ENCODE data around the gene WRAP73. TPM values are rescaled to one million over a fixed set of nuclear protein-coding genes. Genes with fewer than 3 reads are reported as not detected.

Gene WRAP73
- total RNA-seq, 6 experiments from 2014 or later: 5.6 to 9.1 (median 7.1) TPM

DNA sequence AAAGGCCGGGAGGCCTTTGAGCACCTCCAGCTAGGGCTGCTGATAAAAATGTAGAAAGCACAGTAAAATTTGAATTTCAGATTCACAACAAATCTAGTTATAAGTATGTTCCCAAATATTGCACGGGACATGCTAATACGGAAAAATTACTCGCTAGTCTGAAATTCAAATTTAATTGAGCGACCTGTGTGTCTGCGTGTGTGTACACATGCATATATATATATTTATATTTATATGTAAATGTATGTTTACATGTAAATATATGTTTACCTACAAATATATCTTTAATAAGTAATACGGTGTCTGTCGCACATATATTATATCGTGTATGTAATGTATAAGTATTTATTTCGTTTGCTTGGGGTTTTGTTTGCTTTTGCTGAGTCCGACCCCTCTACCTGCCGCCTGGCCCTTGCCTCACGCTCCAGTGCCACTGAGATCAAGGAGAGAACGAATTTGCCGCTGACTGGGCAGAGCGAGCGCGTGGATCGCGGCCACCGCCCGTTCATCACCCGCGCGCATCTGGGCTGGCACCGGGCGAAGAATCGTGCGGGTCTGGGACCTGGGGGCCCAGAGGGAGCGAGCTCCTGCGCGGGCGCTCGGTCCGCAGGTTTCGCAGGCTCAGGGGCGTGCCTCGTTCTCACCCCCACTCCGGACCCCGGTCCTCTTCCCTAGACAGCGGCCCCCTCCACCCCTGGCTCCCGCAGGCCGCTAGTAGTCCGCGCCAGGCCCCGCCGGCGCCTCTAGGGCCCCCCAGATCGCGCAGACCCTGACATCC, 534 bp upstream of the WRAP73 start:
- Histone ChIP-seq H3K4me1 (peaks cover 0 to 26% (median 0%) of the 10 kb centered on the region in 4 donors), H3K27me3 (peaks cover 10 to 33% of the 10 kb centered on the region in 2 donors), H3K4me3 (peak overlapping the region in 2 of 3 donors; percentile 82 to 90), H3K9me3 (no peaks in the 10 kb centered on the region), H3K36me3 (peaks cover 0 to 13% (median 0%) of the 10 kb centered on the region in 4 donors), H3K27ac (no peak overlapping the region)
- no peak for ATAC-seq
- intact Hi-C loops (cut with DNase I): no loop called here
- TF ChIP-seq, protein P1, sequence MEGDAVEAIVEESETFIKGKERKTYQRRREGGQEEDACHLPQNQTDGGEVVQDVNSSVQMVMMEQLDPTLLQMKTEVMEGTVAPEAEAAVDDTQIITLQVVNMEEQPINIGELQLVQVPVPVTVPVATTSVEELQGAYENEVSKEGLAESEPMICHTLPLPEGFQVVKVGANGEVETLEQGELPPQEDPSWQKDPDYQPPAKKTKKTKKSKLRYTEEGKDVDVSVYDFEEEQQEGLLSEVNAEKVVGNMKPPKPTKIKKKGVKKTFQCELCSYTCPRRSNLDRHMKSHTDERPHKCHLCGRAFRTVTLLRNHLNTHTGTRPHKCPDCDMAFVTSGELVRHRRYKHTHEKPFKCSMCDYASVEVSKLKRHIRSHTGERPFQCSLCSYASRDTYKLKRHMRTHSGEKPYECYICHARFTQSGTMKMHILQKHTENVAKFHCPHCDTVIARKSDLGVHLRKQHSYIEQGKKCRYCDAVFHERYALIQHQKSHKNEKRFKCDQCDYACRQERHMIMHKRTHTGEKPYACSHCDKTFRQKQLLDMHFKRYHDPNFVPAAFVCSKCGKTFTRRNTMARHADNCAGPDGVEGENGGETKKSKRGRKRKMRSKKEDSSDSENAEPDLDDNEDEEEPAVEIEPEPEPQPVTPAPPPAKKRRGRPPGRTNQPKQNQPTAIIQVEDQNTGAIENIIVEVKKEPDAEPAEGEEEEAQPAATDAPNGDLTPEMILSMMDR (IDR thresholded peaks at IDR 0.05): no peak
- no peak for TF ChIP-seq POLR2A (IDR thresholded peaks at IDR 0.05)
- DNase-seq: peak in 2 of 3 donors; percentile 46 to 47
- 10% methylated on average over 37 of the region's 50 CpGs for WGBS (ENCODE audit: insufficient coverage, low coverage, low lambda C conversion rate, missing lambda C conversion rate)

- intact Hi-C loops (cut with DNase I): no loop called here
- Histone ChIP-seq H3K27ac (no peak overlapping the region), H3K4me1 (peaks cover 0 to 15% (median 0%) of the 10 kb centered on the region in 4 donors), H3K4me3 (no peak overlapping the region), H3K36me3 (peaks cover 0 to 13% (median 0%) of the 10 kb centered on the region in 4 donors), H3K9me3 (no peaks in the 10 kb centered on the region), H3K27me3 (peaks cover 10 to 13% of the 10 kb centered on the region in 2 donors)
- DNase-seq (peak in 2 of 3 donors; percentile 21 to 32), ATAC-seq (no peak)
- WGBS (ENCODE audit: insufficient coverage, low coverage, low lambda C conversion rate, missing lambda C conversion rate): 91% methylated on average over 12 of the region's 20 CpGs
- TF ChIP-seq POLR2A (IDR thresholded peaks at IDR 0.05): no peak
- TF ChIP-seq, protein P1 (IDR thresholded peaks at IDR 0.05): no peak
These were observed 3.3 kb downstream of the WRAP73 start for GRCh38 chr1:3646596-3646995.

GRCh38 chr1:3645666-3646355, 4.1 kb downstream of the WRAP73 start:
- peak in 2 of 3 donors; percentile 24 to 46 for DNase-seq
- peaks cover 0 to 14% (median 0%) of the 10 kb centered on the region in 4 donors for H3K4me1 ChIP-seq
- H3K36me3 ChIP-seq: peaks cover 0 to 13% (median 0%) of the 10 kb centered on the region in 4 donors
- H3K27ac ChIP-seq: no peak overlapping the region
- peaks cover 4 to 5% of the 10 kb centered on the region in 2 donors for H3K27me3 ChIP-seq
- no peaks in the 10 kb centered on the region for H3K9me3 ChIP-seq
- TF ChIP-seq, protein P1 (IDR thresholded peaks at IDR 0.05): no peak
- no peak for TF ChIP-seq POLR2A (IDR thresholded peaks at IDR 0.05)
- intact Hi-C loops (cut with DNase I): no loop called here
- ATAC-seq: no peak
- 92% methylated on average over 27 of the region's 27 CpGs for WGBS (ENCODE audit: insufficient coverage, low coverage, low lambda C conversion rate, missing lambda C conversion rate)
- H3K4me3 ChIP-seq: no peak overlapping the region

DNA sequence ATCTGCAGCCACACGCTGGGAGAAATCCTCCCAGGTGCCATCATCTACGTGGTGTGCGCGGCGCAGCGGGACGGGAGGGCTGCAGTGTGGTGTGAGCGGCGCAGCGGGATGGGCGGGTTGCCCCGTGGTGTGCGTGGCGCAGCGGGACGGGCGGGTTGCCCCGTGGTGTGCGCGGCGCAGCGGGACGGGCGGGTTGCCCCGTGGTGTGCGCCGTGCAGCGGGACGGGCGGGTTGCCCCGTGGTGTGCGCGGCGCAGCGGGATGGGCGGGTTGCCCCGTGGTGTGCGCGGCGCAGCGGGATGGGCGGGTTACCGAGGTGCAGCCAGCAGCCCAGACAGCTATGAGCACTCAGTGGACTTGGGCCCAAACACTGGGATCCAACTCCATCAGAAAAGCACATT, 4.7 kb downstream of the WRAP73 start:
- ATAC-seq (no peak), DNase-seq (peak in 2 of 3 donors; percentile 42 to 43)
- H3K36me3 ChIP-seq: peaks cover 0 to 13% (median 0%) of the 10 kb centered on the region in 4 donors
- no peaks in the 10 kb centered on the region for H3K27me3 ChIP-seq
- peaks cover 0 to 14% (median 0%) of the 10 kb centered on the region in 4 donors for H3K4me1 ChIP-seq
- intact Hi-C loops (cut with DNase I): no loop called here
- TF ChIP-seq, protein P1 (IDR thresholded peaks at IDR 0.05): no peak
- no peak for TF ChIP-seq POLR2A (IDR thresholded peaks at IDR 0.05)
- H3K27ac ChIP-seq: no peak overlapping the region
- H3K9me3 ChIP-seq: no peaks in the 10 kb centered on the region
- WGBS (ENCODE audit: insufficient coverage, low coverage, low lambda C conversion rate, missing lambda C conversion rate): 96% methylated on average over 12 of the region's 43 CpGs
- no peak overlapping the region for H3K4me3 ChIP-seq

Data from right lobe of liver (tissue), 6 donors.